HepG2 (cell line): Measurements from ENCODE around the gene PDE4C. TPM values are rescaled to one million over a fixed set of nuclear protein-coding genes. Genes with fewer than 3 reads are reported as not detected.

Experiments
- CC2D1A ChIP-seq: sonication (generic); formaldehyde crosslinking; IDR thresholded peaks from 2 replicates; pipeline ENCODE4 v1.8.1; 2023; ENCODE audit warnings: mild to moderate bottlenecking, missing genetic modification reagents
- CEBPG ChIP-seq: IDR thresholded peaks from 2 replicates; pipeline ENCODE4 v1.6.1; 2016
- EZH2 ChIP-seq: conservative IDR thresholded peaks from 2 replicates; pipeline ENCODE4 v1.6.1; 2012; ENCODE audit warnings: mild to moderate bottlenecking, low read depth, low read length, moderate library complexity
- FOSL1 ChIP-seq: sonication (generic); formaldehyde crosslinking; IDR thresholded peaks from 2 replicates; pipeline ENCODE4 v1.9.0; 2021; ENCODE audit warnings: missing genetic modification reagents, borderline replicate concordance
- FOXA3 ChIP-seq: IDR thresholded peaks from 2 replicates; pipeline ENCODE4 v1.6.1; 2016; ENCODE audit warnings: missing genetic modification reagents, missing compliant biosample characterization
- FOXO1 ChIP-seq: sonication (generic); formaldehyde crosslinking; IDR thresholded peaks from 2 replicates; pipeline ENCODE4 v1.4.0; 2020; ENCODE audit warnings: missing genetic modification reagents
- HNF4G ChIP-seq, 2 experiments: sonication (generic) in 1 of 2; formaldehyde crosslinking in 1 of 2; IDR thresholded peaks; 2 replicates each; pipeline versions ENCODE4 v1.4.0 to v1.6.1; 2011 to 2020; ENCODE audit warnings: borderline replicate concordance in 2 of 2, low read depth in 2 of 2, mild to moderate bottlenecking in 2 of 2, low read length in 1 of 2, missing genetic modification reagents in 1 of 2, moderate library complexity in 1 of 2
- ISL2 ChIP-seq: sonication (generic); formaldehyde crosslinking; IDR thresholded peaks from 2 replicates; pipeline ENCODE4 v1.5.0; 2020; ENCODE audit warnings: missing genetic modification reagents
- MAFF ChIP-seq: IDR thresholded peaks from 2 replicates; pipeline ENCODE4 v1.6.1; 2011; ENCODE audit warnings: low read depth, low read length, improper control_type of control experiment
- NONO ChIP-seq, 2 experiments: fragments of 450-650 bp in 1 of 2; sonication (generic) in 1 of 2; formaldehyde crosslinking in 1 of 2; IDR thresholded peaks in 1 of 2; conservative IDR thresholded peaks in 1 of 2; 2 replicates each; pipeline versions ENCODE4 v1.6.1 to v1.8.0; 2017 to 2022; ENCODE audit warnings: mild to moderate bottlenecking in 1 of 2, missing genetic modification reagents in 1 of 2, moderate library complexity in 1 of 2
- NPAS2 ChIP-seq: sonication (generic); formaldehyde crosslinking; IDR thresholded peaks from 2 replicates; pipeline ENCODE4 v1.8.0; 2022; ENCODE audit warnings: mild to moderate bottlenecking, missing genetic modification reagents, borderline replicate concordance
- PHF8 ChIP-seq: sonication (generic); formaldehyde crosslinking; IDR thresholded peaks from 2 replicates; pipeline ENCODE4 v1.5.0; 2020; ENCODE audit warnings: missing genetic modification reagents
- POLR2A ChIP-seq, 2 experiments: IDR thresholded peaks; 2 replicates each; pipeline ENCODE4 v1.6.1; 2011; ENCODE audit warnings: low read depth in 2 of 2, low read length in 2 of 2, mild to moderate bottlenecking in 1 of 2, moderate library complexity in 1 of 2; ENCODE audit not compliant: insufficient read depth in 1 of 2
- RORA ChIP-seq: sonication (generic); formaldehyde crosslinking; IDR thresholded peaks from 2 replicates; pipeline ENCODE4 v1.5.0; 2020; ENCODE audit warnings: mild to moderate bottlenecking, missing genetic modification reagents, moderate library complexity
- SALL2 ChIP-seq: sonication (generic); formaldehyde crosslinking; IDR thresholded peaks from 2 replicates; pipeline ENCODE4 v1.8.1; 2023; ENCODE audit warnings: mild to moderate bottlenecking, missing genetic modification reagents, inconsistent platforms
- XBP1 ChIP-seq: sonication (generic); formaldehyde crosslinking; IDR thresholded peaks from 2 replicates; pipeline ENCODE4 v1.5.0; 2020; ENCODE audit warnings: missing genetic modification reagents
- ZBTB38 ChIP-seq: sonication (generic); formaldehyde crosslinking; IDR thresholded peaks from 2 replicates; pipeline ENCODE4 v1.5.1; 2020; ENCODE audit warnings: mild to moderate bottlenecking, missing genetic modification reagents
- ZFX ChIP-seq: sonication (generic); formaldehyde crosslinking; IDR thresholded peaks from 2 replicates; pipeline ENCODE4 v1.4.0; 2020; ENCODE audit warnings: mild to moderate bottlenecking, low read depth, missing genetic modification reagents, moderate library complexity
- ZNF101 ChIP-seq: sonication (generic); formaldehyde crosslinking; IDR thresholded peaks from 2 replicates; pipeline ENCODE4 v1.4.0; 2020; ENCODE audit warnings: mild to moderate bottlenecking, low read depth, missing genetic modification reagents, borderline replicate concordance
- ZNF556 ChIP-seq: sonication (generic); formaldehyde crosslinking; IDR thresholded peaks from 2 replicates; pipeline ENCODE4 v1.4.0; 2020; ENCODE audit warnings: mild to moderate bottlenecking, missing genetic modification reagents, borderline replicate concordance
- ZNF768 ChIP-seq: sonication (generic); formaldehyde crosslinking; IDR thresholded peaks from 2 replicates; pipeline ENCODE4 v1.4.0; 2020; ENCODE audit warnings: missing genetic modification reagents
- ZNF773 ChIP-seq: sonication (generic); formaldehyde crosslinking; IDR thresholded peaks from 2 replicates; pipeline ENCODE4 v1.4.0; 2020; ENCODE audit warnings: missing genetic modification reagents, borderline replicate concordance
- ZNF792 ChIP-seq: IDR thresholded peaks from 2 replicates; pipeline ENCODE4 v1.6.1; 2016
- ZSCAN5A ChIP-seq: sonication (generic); formaldehyde crosslinking; IDR thresholded peaks from 2 replicates; pipeline ENCODE4 v1.8.0; 2022; ENCODE audit warnings: mild to moderate bottlenecking, missing genetic modification reagents, borderline replicate concordance
- polyA plus RNA-seq, 8 experiments: library from polyadenylated mRNA; depleted of rRNA in 3 of 8; stranded (reverse) in 7 of 8; unstranded in 1 of 8; fragments of >200 nt; fragmentation: Illumina TruSeq in 4 of 8; extraction: Trizol in 4 of 8; gene quantifications; 2 replicates each; pipeline versions ENCODE4 v1.2.1 to v1.2.3, GENCODE V29; 2011 to 2016; ENCODE audit warnings: low read depth in 4 of 8, missing spikeins in 1 of 8, mixed read lengths in 1 of 8; ENCODE audit not compliant: insufficient read depth in 1 of 8
- total RNA-seq, 5 experiments: library from RNA; depleted of rRNA; stranded (reverse); fragments of >200 nt; fragmentation: Illumina TruSeq; extraction: Trizol; gene quantifications; 2 replicates each; pipeline ENCODE4 v1.2.3, GENCODE V29; 2016; ENCODE audit warnings: low read depth in 1 of 5
- TF ChIP-seq, protein P1 (sequence below): IDR thresholded peaks from 2 replicates; pipeline ENCODE4 v1.6.1; 2016; ENCODE audit warnings: low read depth
- TF ChIP-seq, protein P2 (sequence below): sonication (generic); formaldehyde crosslinking; IDR thresholded peaks from 2 replicates; pipeline ENCODE4 v1.4.0; 2020; ENCODE audit warnings: missing genetic modification reagents, mild to moderate bottlenecking, borderline replicate concordance

PDE4C gene
- total and polyA plus RNA-seq, 2 of the 13 experiments (the other 11 are each of a cell fraction or from before 2014, with no cell fraction given), result 1.4 to 14.0 TPM

GRCh38 chr19:18274781-18275356, 48.6 kb upstream of the PDE4C start (continued):
- peak; percentile 84 for TF ChIP-seq HNF4G (IDR thresholded peaks at IDR 0.05; ENCODE audit: borderline replicate concordance, low read depth, low read length)
- TF ChIP-seq HNF4G (CRISPR knock-in tag; IDR thresholded peaks at IDR 0.05; ENCODE audit: borderline replicate concordance, low read depth), result peak; percentile 33; the same call in 1 of the 2 replicates
- TF ChIP-seq NONO (IDR thresholded peaks at IDR 0.05), result no peak
- no peak for TF ChIP-seq NONO (CRISPR knock-in tag; conservative IDR thresholded peaks at IDR 0.05)
- TF ChIP-seq ZBTB38 (CRISPR knock-in tag), result 0 out of 2 replicates have a peak, but pooled peaks have one; percentile 26
- TF ChIP-seq ZNF768 (CRISPR knock-in tag), result peak; percentile 55; the same call in 1 of the 2 replicates
- TF ChIP-seq EZH2, result no peak
- TF ChIP-seq POLR2A (IDR thresholded peaks at IDR 0.05; ENCODE audit: insufficient read depth in 1 of 2, low read depth in 2 of 2, low read length in 2 of 2), result peak in 1 of 2 experiments; percentile 75
- no peak for TF ChIP-seq CC2D1A (CRISPR knock-in tag)
- peak; percentile 22; the same call in 1 of the 2 replicates for TF ChIP-seq ZNF792
- no peak for TF ChIP-seq XBP1 (CRISPR knock-in tag)
- peak; percentile 36; the same call in 1 of the 2 replicates for TF ChIP-seq PHF8
- no peak for TF ChIP-seq CEBPG (CRISPR knock-in tag)
- no peak for TF ChIP-seq FOXA3 (CRISPR knock-in tag)
- TF ChIP-seq ISL2 (CRISPR knock-in tag), result peak; percentile 30; the same call in 1 of the 2 replicates
- TF ChIP-seq MAFF, result no peak
- TF ChIP-seq, protein P1, sequence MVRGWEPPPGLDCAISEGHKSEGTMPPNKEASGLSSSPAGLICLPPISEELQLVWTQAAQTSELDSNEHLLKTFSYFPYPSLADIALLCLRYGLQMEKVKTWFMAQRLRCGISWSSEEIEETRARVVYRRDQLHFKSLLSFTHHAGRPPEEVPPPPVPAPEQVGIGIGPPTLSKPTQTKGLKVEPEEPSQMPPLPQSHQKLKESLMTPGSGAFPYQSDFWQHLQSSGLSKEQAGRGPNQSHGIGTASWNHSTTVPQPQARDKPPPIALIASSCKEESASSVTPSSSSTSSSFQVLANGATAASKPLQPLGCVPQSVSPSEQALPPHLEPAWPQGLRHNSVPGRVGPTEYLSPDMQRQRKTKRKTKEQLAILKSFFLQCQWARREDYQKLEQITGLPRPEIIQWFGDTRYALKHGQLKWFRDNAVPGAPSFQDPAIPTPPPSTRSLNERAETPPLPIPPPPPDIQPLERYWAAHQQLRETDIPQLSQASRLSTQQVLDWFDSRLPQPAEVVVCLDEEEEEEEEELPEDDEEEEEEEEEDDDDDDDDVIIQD (CRISPR knock-in tag), result no peak
- peak; percentile 98 for TF ChIP-seq FOSL1 (CRISPR knock-in tag)
- no peak for TF ChIP-seq ZSCAN5A (CRISPR knock-in tag)
- TF ChIP-seq NPAS2, result no peak
- TF ChIP-seq ZNF556 (CRISPR knock-in tag), result no peak; the same call in 1 of the 2 replicates
- TF ChIP-seq, protein P2, sequence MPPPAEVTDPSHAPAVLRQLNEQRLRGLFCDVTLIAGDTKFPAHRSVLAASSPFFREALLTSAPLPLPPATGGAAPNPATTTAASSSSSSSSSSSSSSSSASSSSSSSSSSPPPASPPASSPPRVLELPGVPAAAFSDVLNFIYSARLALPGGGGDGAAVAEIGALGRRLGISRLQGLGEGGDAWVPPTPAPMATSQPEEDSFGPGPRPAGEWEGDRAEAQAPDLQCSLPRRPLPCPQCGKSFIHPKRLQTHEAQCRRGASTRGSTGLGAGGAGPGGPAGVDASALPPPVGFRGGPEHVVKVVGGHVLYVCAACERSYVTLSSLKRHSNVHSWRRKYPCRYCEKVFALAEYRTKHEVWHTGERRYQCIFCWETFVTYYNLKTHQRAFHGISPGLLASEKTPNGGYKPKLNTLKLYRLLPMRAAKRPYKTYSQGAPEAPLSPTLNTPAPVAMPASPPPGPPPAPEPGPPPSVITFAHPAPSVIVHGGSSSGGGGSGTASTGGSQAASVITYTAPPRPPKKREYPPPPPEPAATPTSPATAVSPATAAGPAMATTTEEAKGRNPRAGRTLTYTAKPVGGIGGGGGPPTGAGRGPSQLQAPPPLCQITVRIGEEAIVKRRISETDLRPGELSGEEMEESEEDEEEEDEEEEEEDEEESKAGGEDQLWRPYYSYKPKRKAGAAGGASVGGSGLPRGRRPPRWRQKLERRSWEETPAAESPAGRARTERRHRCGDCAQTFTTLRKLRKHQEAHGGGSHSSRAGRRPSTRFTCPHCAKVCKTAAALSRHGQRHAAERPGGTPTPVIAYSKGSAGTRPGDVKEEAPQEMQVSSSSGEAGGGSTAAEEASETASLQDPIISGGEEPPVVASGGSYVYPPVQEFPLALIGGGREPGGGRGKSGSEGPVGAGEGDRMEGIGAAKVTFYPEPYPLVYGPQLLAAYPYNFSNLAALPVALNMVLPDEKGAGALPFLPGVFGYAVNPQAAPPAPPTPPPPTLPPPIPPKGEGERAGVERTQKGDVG (CRISPR knock-in tag), result peak; percentile 73
- peak; percentile 65 for TF ChIP-seq ZFX (CRISPR knock-in tag)
- no peak for TF ChIP-seq ZNF773
- no peak; the same call in 1 of the 2 replicates for TF ChIP-seq FOXO1 (CRISPR knock-in tag)
- TF ChIP-seq SALL2 (CRISPR knock-in tag), result peak; percentile 14; the same call in 1 of the 2 replicates
- no peak for TF ChIP-seq RORA (CRISPR knock-in tag)
- TF ChIP-seq ZNF101, result no peak
